Activated T-helper 2 cell treated with anti-CD3 and anti-CD28 coated beads, Interferon-gamma antibody, Interleukin-2, Interleukin-4, amounts not matched to agents 10 μg/mL and 5 μg/mL and 100 μg/mL, durations not matched to agents 14 hours and 24 hours and 36 hours (primary cell): ENCODE measurements around the gene TPRN. TPM values are rescaled to one million over a fixed set of nuclear protein-coding genes. Genes with fewer than 3 reads are reported as not detected.
A peak's percentile ranks its signal among the peaks of the same experiment; 100 is the strongest.

Experiments
- DNase-seq: peaks from one replicate; pipeline ENCODE4 v3.0.0; 2021; ENCODE audit warnings: low spot score
- H3K27ac Mint-ChIP-seq: one replicate; pipeline ENCODE4 v1.8.0; 2021; ENCODE audit warnings: mixed read lengths
- H3K27me3 Mint-ChIP-seq: one replicate; pipeline ENCODE4 v1.8.0; 2021; ENCODE audit warnings: low read depth, mixed read lengths
- H3K36me3 Mint-ChIP-seq: one replicate; pipeline ENCODE4 v1.8.0; 2021; ENCODE audit warnings: low read depth, mixed read lengths
- H3K4me1 Mint-ChIP-seq: one replicate; pipeline ENCODE4 v1.8.0; 2021; ENCODE audit warnings: low read depth, mixed read lengths
- H3K4me3 Mint-ChIP-seq: one replicate; pipeline ENCODE4 v1.8.0; 2021; ENCODE audit warnings: low read depth, mild to moderate bottlenecking, moderate library complexity, mixed read lengths
- H3K9me3 Mint-ChIP-seq: one replicate; pipeline ENCODE4 v1.8.0; 2021; ENCODE audit warnings: mixed read lengths
- intact Hi-C: fragments of 100-400 bp; cut with micrococcal nuclease; formaldehyde crosslinking; loops from one replicate; pipeline ENCODE4 v1.15.1; 2023
- total RNA-seq: library from RNA; stranded (reverse); gene quantifications from 2 replicates; pipeline ENCODE4 v1.2.3, GENCODE V29; 2022

TPRN gene
- total RNA-seq, 1 donor from 2014 or later = 16.4 TPM

DNA sequence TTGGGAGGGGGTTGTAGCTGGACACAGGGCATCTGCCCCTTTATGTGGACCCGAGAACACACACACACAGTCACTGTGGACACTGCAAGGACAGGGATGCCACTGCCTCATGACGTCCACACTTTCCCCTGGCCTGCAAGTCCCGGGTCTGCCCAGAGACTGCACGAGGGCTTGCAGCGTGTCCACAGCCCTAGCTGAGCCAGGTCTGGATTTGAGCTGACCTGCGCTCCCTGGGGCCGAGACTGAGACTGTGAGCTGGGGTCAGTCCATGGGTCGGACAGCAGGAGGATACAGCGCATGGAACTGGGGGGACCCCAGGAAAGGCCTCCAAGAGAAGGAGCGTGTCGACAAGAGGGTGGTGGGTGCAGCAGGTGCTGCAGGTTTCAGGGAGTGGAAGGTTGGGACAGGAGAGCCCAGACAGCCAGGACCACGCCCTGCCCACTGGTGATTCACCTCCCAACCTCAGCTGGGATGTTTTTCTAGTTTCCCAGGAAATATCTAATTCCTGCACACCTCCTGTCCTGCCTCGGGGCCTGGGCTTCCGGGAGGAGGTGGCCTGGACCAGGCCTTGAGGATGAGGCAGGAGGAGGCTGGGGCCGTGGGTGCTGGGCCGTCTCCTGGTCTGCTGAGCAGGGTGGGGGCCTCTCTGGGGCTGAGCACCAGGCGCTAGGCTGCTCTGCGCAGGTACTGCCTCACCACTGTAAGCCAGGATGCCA, 26.0 kb upstream of the TPRN start:
- H3K27ac Mint-ChIP-seq = no peak overlapping the region
- no peaks in the 10 kb centered on the region for H3K27me3 Mint-ChIP-seq
- DNase-seq = no peak
- peaks cover 7% of the 10 kb centered on the region for H3K4me1 Mint-ChIP-seq
- intact Hi-C loops = loop anchor here (1.0 kb wide), 1 partner anchor 108 kb away; no protein-coding TSS in a partner anchor
- no peaks in the 10 kb centered on the region for H3K9me3 Mint-ChIP-seq
- no peaks in the 10 kb centered on the region for H3K36me3 Mint-ChIP-seq
- H3K4me3 Mint-ChIP-seq = no peak overlapping the region

GRCh38 chr9:137225699-137226331, 25.3 kb upstream of the TPRN start:
- H3K4me1 Mint-ChIP-seq = peaks cover 7% of the 10 kb centered on the region
- no peaks in the 10 kb centered on the region for H3K27me3 Mint-ChIP-seq
- no peaks in the 10 kb centered on the region for H3K9me3 Mint-ChIP-seq
- H3K27ac Mint-ChIP-seq = no peak overlapping the region
- intact Hi-C loops = no loop called here
- no peak for DNase-seq
- H3K4me3 Mint-ChIP-seq = no peak overlapping the region
- H3K36me3 Mint-ChIP-seq = no peaks in the 10 kb centered on the region

- H3K27ac Mint-ChIP-seq = peak within 1 kb of the TSS; percentile 73
These were observed 24.5 kb upstream of the TPRN start, which contains the start of gene CYSRT1 for GRCh38 chr9:137224830-137225694. Gene CYSRT1, plus strand, starts transcription at chr9:137225174. Its CDS starts 448 bp downstream, at chr9:137225622.

DNA sequence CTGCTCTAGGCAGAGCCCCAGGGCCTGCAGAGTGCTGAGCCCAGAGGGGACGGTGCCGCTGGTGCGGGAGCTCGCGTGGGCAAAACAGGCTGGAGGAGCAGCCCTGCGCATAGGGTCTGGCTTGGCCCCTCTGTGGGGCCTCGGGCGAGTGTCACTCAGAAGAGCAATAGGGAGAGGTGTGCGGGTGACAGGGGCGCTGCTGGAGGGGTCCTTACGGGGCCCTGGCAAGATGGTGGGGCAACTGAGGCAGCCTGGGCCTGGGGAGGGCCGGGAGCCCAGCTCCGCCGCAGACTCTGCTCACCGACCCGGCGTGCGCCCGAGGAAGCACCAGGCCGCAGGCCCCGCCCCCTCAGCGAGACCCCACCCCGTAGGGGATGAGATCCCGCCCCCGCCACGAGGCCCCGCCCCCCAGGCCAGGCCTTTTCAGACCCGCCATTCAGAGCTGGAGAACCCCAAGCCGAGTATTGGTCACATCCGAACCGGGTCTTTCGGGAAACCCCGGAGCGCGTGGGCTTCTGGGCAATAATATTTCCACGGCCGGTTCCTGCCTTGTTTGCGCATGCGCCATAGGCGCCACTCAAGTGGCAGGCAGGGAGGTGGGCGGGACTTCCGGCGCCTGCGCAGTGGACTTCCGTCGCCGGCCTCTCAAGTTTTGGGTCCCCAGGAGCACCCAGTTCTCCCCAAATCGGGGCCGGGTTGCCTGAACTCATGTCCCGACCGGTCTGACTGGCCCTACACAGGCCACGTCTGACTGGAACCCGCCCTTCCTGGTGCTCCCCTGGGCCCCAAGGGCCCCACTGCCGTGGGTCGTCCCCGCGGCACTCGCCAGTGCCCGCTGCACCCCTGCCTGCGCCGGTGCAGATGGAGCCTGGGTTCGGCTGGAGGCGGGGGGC, 22.8 kb upstream of the TPRN start:
- Mint-ChIP-seq H3K9me3 (no peaks in the 10 kb centered on the region), H3K4me3 (peak overlapping the region; percentile 82), H3K36me3 (no peaks in the 10 kb centered on the region), H3K27ac (peak overlapping the region; percentile 73), H3K4me1 (peaks cover 7% of the 10 kb centered on the region), H3K27me3 (no peaks in the 10 kb centered on the region)
- DNase-seq = peak; percentile 99
- intact Hi-C loops = loop anchor here (1.0 kb wide), 3 partner anchors 18 to 35 kb away; partner anchors contain the start of genes ANAPC2, SSNA1, TPRN and TUBB4B

More at GRCh38 chr9:137224830-137225694, 24.5 kb upstream of the TPRN start, which contains the start of gene CYSRT1:
- Mint-ChIP-seq H3K27me3 (no peaks in the 10 kb centered on the region), H3K4me1 (peaks cover 7% of the 10 kb centered on the region), H3K4me3 (peak within 1 kb of the TSS; percentile 72), H3K9me3 (no peaks in the 10 kb centered on the region), H3K36me3 (no peaks in the 10 kb centered on the region)
- DNase-seq = no peak
- intact Hi-C loops = no loop called here

- DNase-seq = no peak
- Mint-ChIP-seq H3K9me3 (no peaks in the 10 kb centered on the region), H3K27ac (peak within 1 kb of the TSS; percentile 73), H3K27me3 (no peaks in the 10 kb centered on the region), H3K4me1 (peaks cover 5% of the 10 kb centered on the region), H3K4me3 (peak within 1 kb of the TSS; percentile 82), H3K36me3 (no peaks in the 10 kb centered on the region)
- intact Hi-C loops = loop anchor here (1.0 kb wide), 3 partner anchors 19 to 34 kb away; partner anchors contain the start of genes ANAPC2, SSNA1, TPRN and TUBB4B
These were observed 21.9 kb upstream of the TPRN start, which contains the start of gene RNF208 for GRCh38 chr9:137222190-137223077. Gene RNF208, minus strand, starts transcription at chr9:137222240. Its CDS starts 1,028 bp downstream, at chr9:137221212.

GRCh38 chr9:137221506-137222111, 21.1 kb upstream of the TPRN start:
- H3K27me3 Mint-ChIP-seq = no peaks in the 10 kb centered on the region
- no peak overlapping the region for H3K4me3 Mint-ChIP-seq
- H3K27ac Mint-ChIP-seq = no peak overlapping the region
- DNase-seq = no peak
- intact Hi-C loops = no loop called here
- no peaks in the 10 kb centered on the region for H3K36me3 Mint-ChIP-seq
- no peaks in the 10 kb centered on the region for H3K9me3 Mint-ChIP-seq
- peaks cover 5% of the 10 kb centered on the region for H3K4me1 Mint-ChIP-seq

- no peaks in the 10 kb centered on the region for H3K27me3 Mint-ChIP-seq
These were observed 20.6 kb upstream of the TPRN start for GRCh38 chr9:137221095-137221505.

DNA sequence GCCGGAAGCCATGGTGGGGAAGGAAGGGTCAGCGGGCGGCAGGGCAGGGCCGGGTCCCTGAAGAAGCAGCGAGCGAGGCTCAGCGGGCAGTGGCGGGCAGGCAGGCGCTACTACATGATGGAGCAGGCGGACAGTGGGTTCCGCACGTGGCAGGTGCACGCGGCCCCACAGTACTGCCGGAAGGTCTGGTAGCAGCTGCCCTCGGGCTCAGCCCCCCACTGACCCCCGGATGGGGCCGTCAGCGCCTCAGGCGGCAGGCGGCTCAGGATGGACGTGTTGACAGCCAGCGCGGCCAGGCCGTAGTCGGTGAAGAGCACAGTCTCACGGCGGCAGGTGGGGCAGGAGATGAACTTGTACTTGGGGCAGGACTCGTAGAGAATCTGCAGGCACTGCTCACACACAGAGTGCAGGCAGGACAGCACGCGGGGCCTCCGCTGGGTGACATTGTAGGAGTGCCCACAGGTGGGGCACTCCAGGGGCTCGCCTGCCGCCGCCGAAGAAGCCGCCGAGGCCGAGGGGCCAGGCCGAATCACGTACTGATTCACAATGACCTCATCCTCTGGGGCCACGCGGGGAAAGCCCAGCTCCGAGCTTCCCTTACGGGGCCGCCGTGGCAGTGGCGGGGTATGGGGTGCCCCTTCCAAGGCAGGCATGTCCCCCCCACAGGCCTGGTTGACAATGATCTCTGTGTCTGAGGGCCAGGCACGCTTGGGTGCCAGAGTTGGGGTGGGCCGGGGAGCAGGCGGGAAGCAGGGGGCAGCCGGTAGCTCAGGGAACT, 20.0 kb upstream of the TPRN start:
- no peak for DNase-seq
- H3K27me3 Mint-ChIP-seq = no peaks in the 10 kb centered on the region
- peak overlapping the region; percentile 37 for H3K4me3 Mint-ChIP-seq
- no peaks in the 10 kb centered on the region for H3K9me3 Mint-ChIP-seq
- no peak overlapping the region for H3K27ac Mint-ChIP-seq
- intact Hi-C loops = no loop called here
- no peaks in the 10 kb centered on the region for H3K36me3 Mint-ChIP-seq
- H3K4me1 Mint-ChIP-seq = peaks cover 5% of the 10 kb centered on the region

More at GRCh38 chr9:137221095-137221505, 20.6 kb upstream of the TPRN start:
- Mint-ChIP-seq H3K4me3 (no peak overlapping the region), H3K9me3 (no peaks in the 10 kb centered on the region), H3K27ac (no peak overlapping the region), H3K36me3 (no peaks in the 10 kb centered on the region), H3K4me1 (peaks cover 5% of the 10 kb centered on the region)
- intact Hi-C loops = no loop called here
- DNase-seq = no peak

DNA sequence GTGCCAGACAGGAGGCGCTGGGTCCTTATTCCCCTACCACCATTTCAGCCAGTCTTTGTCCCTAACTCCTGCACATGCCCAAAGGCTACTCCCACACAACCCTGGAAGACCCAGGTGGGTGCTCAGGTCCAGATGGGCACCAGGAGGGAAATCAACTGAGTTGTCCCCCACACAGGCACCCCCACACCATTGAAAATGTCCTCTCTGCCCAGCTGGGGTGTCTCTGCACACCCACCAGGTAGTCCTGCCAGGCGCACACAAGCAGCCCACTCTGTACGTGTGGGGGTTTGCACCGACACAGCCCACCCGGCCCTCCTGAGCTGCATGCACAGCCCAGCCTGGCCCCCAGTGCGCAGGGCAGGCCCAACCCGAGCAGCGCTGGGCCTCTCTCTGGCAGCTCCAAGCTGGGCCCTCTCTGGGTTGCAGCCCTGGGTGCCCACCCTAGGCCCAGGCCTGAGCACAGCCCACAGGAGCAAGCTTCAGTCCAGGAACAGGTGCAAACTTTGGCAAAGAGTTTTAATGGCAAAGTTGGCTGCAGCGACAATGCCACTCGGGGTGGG, 19.3 kb upstream of the TPRN start:
- H3K4me3 Mint-ChIP-seq = peak overlapping the region; percentile 37
- H3K36me3 Mint-ChIP-seq = no peaks in the 10 kb centered on the region
- DNase-seq = no peak
- H3K9me3 Mint-ChIP-seq = no peaks in the 10 kb centered on the region
- no peaks in the 10 kb centered on the region for H3K27me3 Mint-ChIP-seq
- no peak overlapping the region for H3K27ac Mint-ChIP-seq
- intact Hi-C loops = no loop called here
- peaks cover 2% of the 10 kb centered on the region for H3K4me1 Mint-ChIP-seq

GRCh38 chr9:137218754-137219271, 18.3 kb upstream of the TPRN start:
- no peaks in the 10 kb centered on the region for H3K27me3 Mint-ChIP-seq
- no peak overlapping the region for H3K27ac Mint-ChIP-seq
- intact Hi-C loops = no loop called here
- H3K36me3 Mint-ChIP-seq = no peaks in the 10 kb centered on the region
- H3K4me1 Mint-ChIP-seq = peaks cover 2% of the 10 kb centered on the region
- no peak overlapping the region for H3K4me3 Mint-ChIP-seq
- no peak for DNase-seq
- H3K9me3 Mint-ChIP-seq = no peaks in the 10 kb centered on the region
